Measurements from ENCODE around the gene HMMR.

DNA sequence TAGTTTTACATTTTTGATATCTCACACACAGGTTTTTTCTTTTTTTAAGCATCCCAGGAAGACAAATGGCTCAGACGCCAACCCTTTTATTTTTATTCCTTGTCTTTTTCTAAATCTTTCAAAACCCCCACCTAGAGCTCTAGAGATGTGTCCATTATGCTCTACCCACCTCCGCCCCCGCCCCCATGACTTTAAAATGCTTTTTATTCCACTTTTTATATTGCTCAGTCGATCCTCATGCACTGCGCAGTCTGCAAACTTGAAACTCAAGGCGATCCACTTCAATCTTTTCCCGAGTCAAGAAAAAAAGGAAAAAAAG, 44.6 kb downstream of the HMMR start:
- TF ChIP-seq, protein P1, sequence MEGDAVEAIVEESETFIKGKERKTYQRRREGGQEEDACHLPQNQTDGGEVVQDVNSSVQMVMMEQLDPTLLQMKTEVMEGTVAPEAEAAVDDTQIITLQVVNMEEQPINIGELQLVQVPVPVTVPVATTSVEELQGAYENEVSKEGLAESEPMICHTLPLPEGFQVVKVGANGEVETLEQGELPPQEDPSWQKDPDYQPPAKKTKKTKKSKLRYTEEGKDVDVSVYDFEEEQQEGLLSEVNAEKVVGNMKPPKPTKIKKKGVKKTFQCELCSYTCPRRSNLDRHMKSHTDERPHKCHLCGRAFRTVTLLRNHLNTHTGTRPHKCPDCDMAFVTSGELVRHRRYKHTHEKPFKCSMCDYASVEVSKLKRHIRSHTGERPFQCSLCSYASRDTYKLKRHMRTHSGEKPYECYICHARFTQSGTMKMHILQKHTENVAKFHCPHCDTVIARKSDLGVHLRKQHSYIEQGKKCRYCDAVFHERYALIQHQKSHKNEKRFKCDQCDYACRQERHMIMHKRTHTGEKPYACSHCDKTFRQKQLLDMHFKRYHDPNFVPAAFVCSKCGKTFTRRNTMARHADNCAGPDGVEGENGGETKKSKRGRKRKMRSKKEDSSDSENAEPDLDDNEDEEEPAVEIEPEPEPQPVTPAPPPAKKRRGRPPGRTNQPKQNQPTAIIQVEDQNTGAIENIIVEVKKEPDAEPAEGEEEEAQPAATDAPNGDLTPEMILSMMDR (IDR thresholded peaks at IDR 0.05 in 2 of 3, conservative IDR thresholded peaks at IDR 0.05 in 1 of 3; ENCODE audit: borderline replicate concordance in 1 of 3, insufficient read depth in 1 of 3, low read depth in 2 of 3, low read length in 2 of 3): no peak
- TF ChIP-seq TCF7L2 (IDR thresholded peaks at IDR 0.05; ENCODE audit: borderline replicate concordance, extremely low read depth, insufficient read depth, insufficient read length): no peak
- TF ChIP-seq POLR2AphosphoS5 (IDR thresholded peaks at IDR 0.05; ENCODE audit: low read depth, low read length): no peak
- no peak for TF ChIP-seq POLR2A (IDR thresholded peaks at IDR 0.05; ENCODE audit: borderline replicate concordance, extremely low read depth, insufficient read depth, insufficient read length)
- no peak for TF ChIP-seq EGR1 (IDR thresholded peaks at IDR 0.05; ENCODE audit: low read depth)
- TF ChIP-seq, protein P2, sequence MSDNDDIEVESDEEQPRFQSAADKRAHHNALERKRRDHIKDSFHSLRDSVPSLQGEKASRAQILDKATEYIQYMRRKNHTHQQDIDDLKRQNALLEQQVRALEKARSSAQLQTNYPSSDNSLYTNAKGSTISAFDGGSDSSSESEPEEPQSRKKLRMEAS (IDR thresholded peaks at IDR 0.05): no peak
- TF ChIP-seq CEBPB (IDR thresholded peaks at IDR 0.05; ENCODE audit: low read depth): no peak
- no peak for TF ChIP-seq SIN3A (IDR thresholded peaks at IDR 0.05; ENCODE audit: low read depth)
- TF ChIP-seq EZH2phosphoT487 (IDR thresholded peaks at IDR 0.05; ENCODE audit: borderline replicate concordance): no peak
